Stimulated activated CD4-positive, alpha-beta T cell treated with anti-CD3 and anti-CD28 coated beads, Interleukin-4, amount 100 ng/mL, for 24 hours (primary cell): ENCODE measurements around the gene RNF217.
"Not testable (repeated sequence)": the region's sequence is repeated elsewhere in the genome, so short reads cannot be mapped to it uniquely, and the experiment has no call there.

Experiments
- DNase-seq: peaks from one replicate; pipeline ENCODE4 v3.0.0-alpha.2; 2020

The RNF217 gene

GRCh38 chr6:124961777-124962638 lies at the start of gene RNF217:
Gene RNF217, plus strand, starts transcription at chr6:124962437. Its CDS starts 108 bp downstream, at chr6:124962545.
- DNase-seq = no peak

- DNase-seq = no peak
Observed at GRCh38 chr6:124913056-124913455, 49.2 kb upstream of the RNF217 start.

- DNase-seq = no peak
Observed at GRCh38 chr6:124917769-124918168, 44.5 kb upstream of the RNF217 start.

GRCh38 chr6:124919703-124920102 lies 42.5 kb upstream of the RNF217 start:
- not testable (repeated sequence) for DNase-seq

- no peak for DNase-seq
Observed at GRCh38 chr6:124924333-124924759, 37.9 kb upstream of the RNF217 start.

GRCh38 chr6:124926435-124926834 lies 35.8 kb upstream of the RNF217 start:
- no peak for DNase-seq

GRCh38 chr6:124927806-124928205 lies 34.4 kb upstream of the RNF217 start:
- DNase-seq = no peak

- DNase-seq = no peak
Observed at GRCh38 chr6:124928851-124929250, 33.4 kb upstream of the RNF217 start.

- DNase-seq = no peak
Observed at GRCh38 chr6:124937645-124938044, 24.6 kb upstream of the RNF217 start.

- no peak for DNase-seq
Observed at GRCh38 chr6:124941259-124941658, 21.0 kb upstream of the RNF217 start.

GRCh38 chr6:124943658-124944057 lies 18.6 kb upstream of the RNF217 start:
- DNase-seq = no peak

- no peak for DNase-seq
Observed at GRCh38 chr6:124947971-124948451, 14.2 kb upstream of the RNF217 start.

GRCh38 chr6:124949706-124950105 lies 12.5 kb upstream of the RNF217 start:
- DNase-seq = no peak

- DNase-seq = no peak
Observed at GRCh38 chr6:124953808-124954207, 8.4 kb upstream of the RNF217 start.

GRCh38 chr6:124955108-124955856 lies 7.0 kb upstream of the RNF217 start:
- DNase-seq = no peak

- DNase-seq = no peak
Observed at GRCh38 chr6:124956018-124956417, 6.2 kb upstream of the RNF217 start.

GRCh38 chr6:124958149-124958548 lies 4.1 kb upstream of the RNF217 start:
- DNase-seq = no peak

- no peak for DNase-seq
Observed at GRCh38 chr6:124958759-124959354, 3.4 kb upstream of the RNF217 start.

GRCh38 chr6:124960757-124961463 lies 1.3 kb upstream of the RNF217 start:
- DNase-seq = no peak

- DNase-seq = no peak
Observed at GRCh38 chr6:124961464-124961776, 817 bp upstream of the RNF217 start.

- no peak for DNase-seq
Observed at GRCh38 chr6:124962639-124963415, 590 bp downstream of the RNF217 start.

GRCh38 chr6:124963416-124963785 lies 1.2 kb downstream of the RNF217 start:
- DNase-seq = no peak
